Mononuclear cell (primary cell): ENCODE results near the gene KMT2A. TPM values are rescaled to one million over a fixed set of nuclear protein-coding genes. Genes with fewer than 3 reads are reported as not detected.
"Not testable (repeated sequence)": the region's sequence is repeated elsewhere in the genome, so short reads cannot be mapped to it uniquely, and the experiment has no call there.

Experiments used
- H3K27me3 ChIP-seq: 2 replicates; pipeline ENCODE4 v1.6.0; 2011; ENCODE audit warnings: low read length, control low read depth; ENCODE audit not compliant: insufficient read depth
- H3K4me1 ChIP-seq: 2 replicates; pipeline ENCODE4 v1.5.1; 2011; ENCODE audit warnings: mild to moderate bottlenecking, low read length, control low read depth; ENCODE audit not compliant: insufficient read depth
- H3K4me3 ChIP-seq: 2 replicates; pipeline ENCODE4 v1.5.1; 2011; ENCODE audit warnings: mild to moderate bottlenecking, low read length, moderate library complexity
- H3K9me3 ChIP-seq: 2 replicates; pipeline ENCODE4 v1.5.1; 2011; ENCODE audit warnings: low read depth, mild to moderate bottlenecking, control low read depth, low read length
- total RNA-seq: library from RNA; depleted of rRNA; stranded (reverse); fragments of >200 nt; gene quantifications from one replicate; pipeline ENCODE4 v1.2.3, GENCODE V29; 2012

KMT2A gene
- 126 TPM for total RNA-seq

DNA sequence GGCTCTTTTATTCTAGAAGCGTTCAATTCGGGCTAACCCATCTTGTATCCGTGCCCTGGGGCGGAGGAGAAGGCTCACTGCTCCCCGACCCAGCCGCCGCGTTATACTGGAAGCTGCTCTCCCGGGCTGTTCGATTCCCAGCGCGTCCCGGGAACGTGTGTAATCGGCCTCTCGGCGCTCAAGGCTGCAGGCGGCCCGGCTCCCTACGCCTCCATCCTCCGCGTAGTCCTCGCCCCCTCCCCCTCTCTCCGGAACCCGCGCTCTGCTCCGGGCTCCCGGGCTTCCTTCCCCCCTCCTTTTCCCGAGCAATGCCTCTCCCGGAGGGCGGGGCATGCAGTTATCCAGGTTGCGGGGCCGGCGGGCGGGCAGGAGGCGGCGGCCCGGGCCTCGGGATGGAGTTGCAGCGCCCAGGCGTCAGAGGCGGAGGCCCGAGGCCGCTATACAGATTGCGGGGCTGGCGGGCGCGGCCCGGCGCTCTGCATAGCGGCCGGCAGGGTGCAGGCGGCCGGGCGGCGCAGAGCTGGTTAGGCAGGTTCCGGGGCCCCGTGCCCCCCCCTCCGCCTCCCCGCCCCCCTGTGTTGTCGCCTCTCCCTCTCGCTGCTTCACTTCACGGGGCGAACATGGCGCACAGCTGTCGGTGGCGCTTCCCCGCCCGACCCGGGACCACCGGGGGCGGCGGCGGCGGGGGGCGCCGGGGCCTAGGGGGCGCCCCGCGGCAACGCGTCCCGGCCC lies at the start of gene KMT2A:
Gene KMT2A (plus strand): TSS at position 600 of the 732 bp plus-strand sequence. CDS start 21 bp downstream, at position 621.
- Histone ChIP-seq H3K9me3 (no peaks in the 10 kb centered on the region), H3K4me1 (peaks cover 47% of the 10 kb centered on the region), H3K4me3 (peak within 1 kb of the TSS; percentile 79), H3K27me3 (no peaks in the 10 kb centered on the region)

DNA sequence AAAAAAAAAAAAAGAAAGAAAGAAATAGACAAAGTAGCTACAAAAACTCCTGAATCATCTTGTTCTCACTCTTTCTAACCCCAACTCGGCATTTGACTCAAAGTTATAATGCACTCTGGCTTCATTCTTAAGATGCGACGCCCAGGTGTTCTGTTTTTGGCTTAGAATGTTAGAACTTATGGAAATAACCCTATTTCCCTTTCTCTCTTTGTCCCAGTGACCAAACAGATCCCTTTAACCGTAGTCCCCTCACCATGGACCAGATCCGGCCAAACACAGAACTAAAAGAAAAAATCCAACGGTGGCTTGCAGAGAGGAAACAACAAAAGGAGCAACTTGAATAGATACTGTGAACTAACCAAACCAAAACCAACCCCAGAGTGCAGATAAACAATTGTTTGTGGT lies 40.2 kb upstream of the KMT2A start:
- Histone ChIP-seq H3K4me3 (no peak overlapping the region), H3K4me1 (peaks cover 19% of the 10 kb centered on the region), H3K9me3 (no peaks in the 10 kb centered on the region), H3K27me3 (no peaks in the 10 kb centered on the region)

DNA sequence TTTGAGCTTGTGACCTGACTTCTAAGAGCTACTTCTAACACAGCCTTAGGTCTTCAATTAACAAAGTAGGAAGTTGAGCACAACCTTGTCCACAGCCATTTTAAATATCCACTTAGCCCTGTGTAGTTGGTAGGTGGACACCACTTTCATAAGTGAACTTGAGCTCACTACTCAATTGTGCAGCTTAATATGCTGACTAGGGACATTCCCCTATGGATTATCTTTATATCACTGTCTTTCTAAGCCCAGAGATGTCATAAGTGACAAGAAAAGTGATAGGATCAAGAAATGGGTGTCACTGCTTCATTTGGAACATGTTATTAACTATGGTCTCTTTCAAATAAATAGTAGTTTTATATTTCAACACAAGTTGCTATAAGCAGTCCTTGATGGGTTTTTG lies 38.8 kb upstream of the KMT2A start:
- H3K4me1 ChIP-seq: peaks cover 26% of the 10 kb centered on the region
- H3K27me3 ChIP-seq: no peaks in the 10 kb centered on the region
- H3K4me3 ChIP-seq: no peak overlapping the region
- H3K9me3 ChIP-seq: no peaks in the 10 kb centered on the region

DNA sequence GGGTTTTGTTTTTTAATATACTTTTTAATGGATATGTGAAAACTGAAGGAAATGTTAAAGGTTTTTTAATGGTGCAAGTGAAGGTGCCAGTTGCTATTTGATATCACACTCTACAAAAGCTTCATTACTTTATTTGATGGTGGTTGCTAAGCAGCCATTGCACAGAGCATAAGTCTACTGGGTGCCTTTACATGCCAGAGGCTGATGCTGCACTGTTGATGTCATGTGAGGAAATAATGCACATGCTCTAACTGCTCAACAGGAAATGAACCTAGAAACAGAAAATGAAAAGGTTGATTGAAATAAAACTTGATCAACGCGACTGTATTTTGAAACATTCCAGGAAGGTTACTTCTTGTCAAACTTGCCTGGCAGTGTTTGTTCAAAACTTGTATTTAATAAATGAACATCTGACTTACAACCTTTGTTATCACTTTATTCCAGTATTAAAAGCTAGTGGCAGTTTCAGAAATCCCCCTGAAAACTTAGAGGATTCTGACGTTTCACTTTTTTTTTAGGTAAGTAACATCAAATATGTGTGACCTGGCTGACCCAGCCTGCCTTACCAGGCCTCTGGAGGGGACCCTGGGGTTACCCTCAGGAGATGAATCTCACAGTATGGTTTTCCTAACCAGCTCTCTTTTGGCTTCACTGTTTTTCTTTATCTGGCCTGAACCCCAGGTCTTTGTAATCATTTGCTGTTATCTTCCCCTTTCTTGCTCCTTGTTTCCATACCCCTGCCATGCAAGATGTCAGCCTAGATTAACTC lies 37.3 kb upstream of the KMT2A start:
- H3K27me3 ChIP-seq: no peaks in the 10 kb centered on the region
- no peaks in the 10 kb centered on the region for H3K9me3 ChIP-seq
- H3K4me3 ChIP-seq: no peak overlapping the region
- H3K4me1 ChIP-seq: peaks cover 39% of the 10 kb centered on the region

DNA sequence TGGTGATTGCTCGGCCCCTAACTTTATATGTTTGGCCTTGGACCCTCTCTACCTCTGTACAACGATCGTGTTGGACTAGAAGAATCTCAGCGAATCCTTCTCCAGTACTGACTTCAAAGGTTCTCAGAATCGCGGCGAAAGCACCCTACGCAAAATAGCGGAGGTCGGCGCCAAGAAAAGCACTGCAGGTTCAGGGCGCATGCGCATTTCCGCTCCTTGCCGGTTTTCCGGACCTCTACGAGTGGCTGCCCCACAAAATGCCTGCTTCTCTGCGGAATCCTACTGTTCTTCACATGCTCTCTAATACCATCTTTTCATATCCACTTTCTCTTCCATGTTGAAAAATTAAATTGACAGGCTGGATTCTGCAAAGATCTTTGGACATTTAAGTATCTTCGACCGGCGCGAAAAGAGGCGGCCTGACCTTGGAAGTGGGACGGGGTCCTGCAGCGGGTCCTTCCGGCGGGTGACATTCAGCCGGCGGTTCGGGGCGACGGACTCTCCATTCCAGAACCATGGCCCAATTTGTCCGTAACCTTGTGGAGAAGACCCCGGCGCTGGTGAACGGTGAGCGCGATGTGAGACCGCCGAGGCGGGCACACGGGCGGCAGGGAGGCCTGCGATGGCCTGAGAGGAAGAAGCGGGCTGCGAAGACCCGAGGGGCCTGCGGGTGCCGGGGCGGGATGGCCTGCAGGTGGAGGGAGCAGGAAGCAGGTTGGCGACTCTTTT lies 35.0 kb upstream of the KMT2A start, which contains the start of gene ATP5MG:
Gene ATP5MG (plus strand): TSS at position 456 of the 729 bp plus-strand sequence. CDS start 60 bp downstream, at position 516.
- no peaks in the 10 kb centered on the region for H3K9me3 ChIP-seq
- H3K4me1 ChIP-seq: peaks cover 47% of the 10 kb centered on the region
- no peaks in the 10 kb centered on the region for H3K27me3 ChIP-seq
- H3K4me3 ChIP-seq: peak within 1 kb of the TSS; percentile 89

DNA sequence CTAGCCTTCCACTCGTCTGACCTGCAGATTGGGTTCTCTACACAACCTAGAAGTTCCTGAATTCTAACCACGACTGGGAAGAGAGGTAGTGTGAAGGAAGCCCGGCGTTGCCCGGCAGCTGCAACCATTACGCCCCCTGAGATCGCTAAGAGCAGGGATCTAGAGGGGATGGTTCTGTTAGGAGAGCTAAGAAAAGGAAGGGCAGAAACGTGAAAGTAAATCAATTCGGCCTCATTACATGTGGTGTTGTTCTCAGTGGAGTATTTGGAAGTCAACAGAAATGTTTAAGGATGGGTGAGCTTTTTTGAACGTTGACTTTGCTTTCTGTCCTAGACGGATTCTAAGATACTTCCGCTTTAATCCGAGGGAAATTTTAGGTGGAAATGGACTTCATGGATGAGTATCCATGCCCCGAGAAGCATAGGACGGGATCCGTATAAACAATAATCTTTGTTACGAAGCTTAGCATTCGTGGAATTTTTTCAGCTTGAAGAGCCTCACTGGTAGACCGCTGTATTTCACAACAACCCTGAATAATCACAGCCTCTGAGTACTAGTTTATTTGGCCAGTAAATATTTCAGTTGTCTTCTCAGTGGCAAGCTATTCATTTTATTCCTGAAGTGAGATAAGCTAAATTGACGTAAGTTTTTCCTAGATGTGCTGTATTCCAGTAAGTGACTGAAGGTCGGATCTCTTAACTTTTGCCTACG lies 34.3 kb upstream of the KMT2A start:
- H3K27me3 ChIP-seq: no peaks in the 10 kb centered on the region
- peak overlapping the region; percentile 89 for H3K4me3 ChIP-seq
- no peaks in the 10 kb centered on the region for H3K9me3 ChIP-seq
- H3K4me1 ChIP-seq: peaks cover 47% of the 10 kb centered on the region

DNA sequence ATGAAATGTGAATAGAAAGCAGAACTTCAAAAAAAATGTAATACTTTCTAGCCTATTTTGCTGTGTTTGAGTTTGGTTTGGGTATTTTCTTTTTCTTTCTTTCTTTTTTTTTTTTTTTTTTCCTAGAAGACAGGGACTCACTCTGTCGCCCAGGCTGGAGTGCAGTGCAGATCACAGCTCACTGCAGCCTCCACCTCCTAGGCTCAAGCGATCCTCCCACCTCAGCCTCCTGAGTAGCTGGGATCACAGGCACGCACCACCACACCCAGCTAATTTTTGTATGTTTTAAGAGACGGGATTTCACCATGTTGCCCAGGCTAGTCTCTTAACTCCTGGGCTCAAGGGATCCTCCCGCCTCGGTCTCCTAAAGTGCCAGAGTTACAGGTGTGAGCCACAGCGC lies 33.7 kb upstream of the KMT2A start:
- not testable (repeated sequence) for H3K9me3 ChIP-seq, H3K27me3 ChIP-seq
- Histone ChIP-seq H3K4me3 (peak overlapping the region; percentile 89), H3K4me1 (peaks cover 47% of the 10 kb centered on the region)

- peaks cover 28% of the 10 kb centered on the region for H3K4me1 ChIP-seq
- no peaks in the 10 kb centered on the region for H3K27me3 ChIP-seq
- no peak overlapping the region for H3K4me3 ChIP-seq
Observed at GRCh38 chr11:118406599-118407166, 29.6 kb upstream of the KMT2A start.

DNA sequence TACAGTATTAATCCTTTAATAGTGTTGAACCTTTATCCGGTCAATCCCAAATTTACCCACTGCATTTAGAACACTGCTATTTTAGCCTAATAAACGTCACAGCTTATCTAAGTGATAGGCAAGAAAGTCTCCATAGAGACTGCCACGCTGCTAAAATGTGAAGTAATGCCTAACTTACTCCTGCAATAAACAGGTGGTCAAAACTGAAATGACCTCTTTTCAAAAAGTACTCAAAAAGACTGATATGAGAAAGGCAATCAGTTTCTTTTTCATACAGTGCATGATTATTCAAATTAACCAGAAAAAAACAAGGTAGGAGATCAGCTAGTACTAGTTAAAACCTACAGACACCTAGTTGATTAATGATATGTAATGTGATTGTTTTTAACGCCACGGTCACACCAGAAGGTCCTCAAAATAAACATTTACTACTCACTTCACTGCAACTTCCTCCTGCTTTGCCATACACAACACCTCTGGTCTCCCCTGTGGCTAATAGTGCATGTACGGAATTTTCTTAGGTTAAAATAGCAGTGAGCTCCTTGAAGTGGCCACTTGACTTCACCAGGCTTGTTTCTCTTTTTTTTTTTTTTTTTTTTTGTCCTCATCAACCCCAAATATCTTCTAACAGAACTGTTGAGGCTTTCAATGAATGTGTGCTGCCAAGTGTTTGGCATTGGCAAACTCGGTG lies 26.1 kb upstream of the KMT2A start:
- no peaks in the 10 kb centered on the region for H3K9me3 ChIP-seq
- no peak overlapping the region for H3K4me3 ChIP-seq
- no peaks in the 10 kb centered on the region for H3K27me3 ChIP-seq
- peaks cover 11% of the 10 kb centered on the region for H3K4me1 ChIP-seq

More at GRCh38 chr11:118406599-118407166, 29.6 kb upstream of the KMT2A start:
- no peaks in the 10 kb centered on the region for H3K9me3 ChIP-seq

GRCh38 chr11:118411530-118411929 lies 24.8 kb upstream of the KMT2A start:
- Histone ChIP-seq H3K4me1 (peaks cover 20% of the 10 kb centered on the region), H3K9me3 (no peaks in the 10 kb centered on the region), H3K4me3 (no peak overlapping the region), H3K27me3 (no peaks in the 10 kb centered on the region)

- H3K9me3 ChIP-seq: no peaks in the 10 kb centered on the region
- no peaks in the 10 kb centered on the region for H3K27me3 ChIP-seq
- H3K4me3 ChIP-seq: no peak overlapping the region
- peaks cover 20% of the 10 kb centered on the region for H3K4me1 ChIP-seq
Observed at GRCh38 chr11:118412921-118413320, 23.4 kb upstream of the KMT2A start.

DNA sequence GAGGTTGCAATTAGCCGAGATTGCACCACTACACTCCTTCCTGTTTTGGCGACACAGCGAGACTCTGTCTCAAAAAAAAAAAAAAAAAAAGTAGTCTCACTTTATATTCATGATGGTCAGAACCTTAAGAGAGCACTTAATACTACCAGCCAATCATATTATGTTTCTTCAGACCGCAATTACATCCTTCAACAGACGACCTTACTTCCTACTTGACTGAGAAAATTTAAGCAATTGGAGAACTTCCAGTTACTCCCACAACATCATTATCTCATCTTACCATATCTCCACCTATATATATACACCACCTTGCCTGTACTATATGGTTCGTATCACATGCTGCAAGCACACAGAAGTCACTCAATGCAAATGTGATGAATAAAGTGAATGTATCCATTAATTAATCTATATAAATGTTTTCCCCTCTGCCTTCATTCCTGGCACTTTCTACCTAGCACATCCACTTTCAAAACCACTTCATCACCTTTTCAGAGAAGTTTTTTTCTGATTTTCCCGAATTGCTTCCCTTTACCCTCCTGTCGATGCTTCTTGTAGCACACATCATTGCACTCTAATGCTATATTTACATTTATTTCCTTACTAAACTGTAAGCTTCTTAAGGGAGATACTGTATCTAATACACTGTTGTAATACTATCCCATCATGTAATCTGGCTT lies 21.1 kb upstream of the KMT2A start:
- Histone ChIP-seq H3K4me3 (no peak overlapping the region), H3K27me3 (no peaks in the 10 kb centered on the region), H3K9me3 (no peaks in the 10 kb centered on the region), H3K4me1 (peaks cover 20% of the 10 kb centered on the region)

DNA sequence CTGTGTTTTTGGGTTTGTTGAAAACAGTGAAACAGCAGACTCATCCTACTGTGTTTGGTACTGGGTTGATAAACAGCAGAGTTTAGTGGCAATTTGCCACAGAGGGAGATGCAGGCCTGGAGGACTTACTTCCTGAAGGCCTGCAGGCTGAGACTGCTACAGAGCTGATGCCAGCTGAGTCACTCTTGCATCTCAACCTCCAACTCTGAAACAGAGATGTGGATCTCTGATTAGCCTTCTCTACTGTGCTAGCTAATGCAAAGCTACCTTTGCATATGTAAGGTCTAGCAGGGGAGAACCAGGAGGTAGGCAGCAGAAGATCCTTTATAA lies 20.6 kb upstream of the KMT2A start:
- Histone ChIP-seq H3K27me3 (no peaks in the 10 kb centered on the region), H3K4me3 (no peak overlapping the region), H3K4me1 (peaks cover 20% of the 10 kb centered on the region), H3K9me3 (no peaks in the 10 kb centered on the region)
